GM12878 (cell line): Measurements from ENCODE around the gene HAUS1. TPM values are rescaled to one million over a fixed set of nuclear protein-coding genes. Genes with fewer than 3 reads are reported as not detected.

ENCODE experiments used
- ATAC-seq: fragments of 200-7000 bp; cut with Tn5 transposase; 3 replicates; pipeline ENCODE4 v1.9.1; 2020; ENCODE audit warnings: mild to moderate bottlenecking, moderate library complexity
- BruUV-seq: library from RNA; stranded (reverse); fragments of 400-500 nt; replicated peaks from 2 replicates; lab custom pipeline; 2021; lab: Mats Ljungman, UMichigan
- CTCF ChIA-PET: fragments of 300-600 bp; sonication (Branson Sonifier 250); formaldehyde crosslinking; extraction: SDS; loops from one replicate; lab custom pipeline; 2021; ENCODE audit warnings: inconsistent platforms; lab: Yijun Ruan, JAX
- POLR2A ChIA-PET: fragments of 350-600 bp; formaldehyde crosslinking; extraction: SDS; loops from one replicate; lab custom pipeline; 2021; ENCODE audit warnings: inconsistent platforms; lab: Charles Lee
- RAD21 ChIA-PET: fragments of 300-600 bp; sonication (Branson Sonifier 250); formaldehyde crosslinking; loops from one replicate; lab custom pipeline; 2023; ENCODE audit warnings: antibody characterized with exemption; ENCODE audit not compliant: unreplicated experiment; lab: Charles Lee
- SMC1A ChIA-PET: fragments of 300-600 bp; sonication (Branson Sonifier 250); formaldehyde crosslinking; loops from one replicate; lab custom pipeline; 2023; ENCODE audit not compliant: unreplicated experiment, uncharacterized antibody; lab: Charles Lee
- DNase-seq: peaks from one replicate; pipeline ENCODE4 v3.0.0-alpha.2; 2011; ENCODE audit warnings: low read depth, low spot score
- FAIRE-seq: peaks from 3 replicates; lab custom pipeline; 2011; peaks lifted over from hg19 to GRCh38; lab: Jason Lieb, UNC
- H2AFZ ChIP-seq: 2 replicates; pipeline ENCODE4 v1.6.0; 2011; ENCODE audit warnings: low read depth, low read length, control low read depth; ENCODE audit not compliant: control insufficient read depth
- H3K27ac ChIP-seq: 2 replicates; pipeline ENCODE4 v1.5.1; 2011; ENCODE audit warnings: control low read depth; ENCODE audit not compliant: control insufficient read depth, insufficient read depth
- H3K27me3 ChIP-seq, 2 experiments: replicated peaks in 1 of 2; 2 replicates each; pipeline versions ENCODE4 v1.6.0 to v1.6.1; 2011; ENCODE audit warnings: low read length in 1 of 2; ENCODE audit not compliant: control insufficient read depth in 2 of 2, insufficient read depth in 2 of 2
- H3K36me3 ChIP-seq, 2 experiments: 2 replicates each; pipeline ENCODE4 v1.5.1; 2011; ENCODE audit warnings: low read length in 1 of 2; ENCODE audit not compliant: control insufficient read depth in 2 of 2, insufficient read depth in 2 of 2
- H3K4me1 ChIP-seq: 2 replicates; pipeline ENCODE4 v1.6.1; 2011; ENCODE audit warnings: mild to moderate bottlenecking, low read length, moderate library complexity, mixed read lengths; ENCODE audit not compliant: control insufficient read depth, insufficient read depth
- H3K4me2 ChIP-seq: 2 replicates; pipeline ENCODE4 v1.6.0; 2011; ENCODE audit warnings: control low read depth; ENCODE audit not compliant: control insufficient read depth, insufficient read depth
- H3K4me3 ChIP-seq: fragments of 200-600 bp; sonication (generic); 2 replicates; pipeline ENCODE4 v1.5.1; 2016
- H3K79me2 ChIP-seq: 2 replicates; pipeline ENCODE4 v1.6.0; 2011; ENCODE audit warnings: low read length; ENCODE audit not compliant: control insufficient read depth, insufficient read depth
- H3K9ac ChIP-seq: 2 replicates; pipeline ENCODE4 v1.8.0; 2011; ENCODE audit warnings: low read length, control low read depth, mixed read lengths; ENCODE audit not compliant: control insufficient read depth, insufficient read depth
- H3K9me3 ChIP-seq: replicated peaks from 3 replicates; pipeline ENCODE4 v1.5.1; 2011; ENCODE audit warnings: mild to moderate bottlenecking, low read length; ENCODE audit not compliant: control insufficient read depth, insufficient read depth
- H4K20me1 ChIP-seq: 2 replicates; pipeline ENCODE4 v1.6.0; 2011; ENCODE audit not compliant: control insufficient read depth, insufficient read depth
- EZH2 ChIP-seq: IDR thresholded peaks from 2 replicates; pipeline ENCODE4 v1.6.1; 2012; ENCODE audit warnings: low read depth, mild to moderate bottlenecking, control low read depth, inconsistent platforms, low read length, borderline replicate concordance; ENCODE audit not compliant: control insufficient read depth
- KAT2A ChIP-seq: conservative IDR thresholded peaks from 2 replicates; pipeline ENCODE4 v1.6.1; 2011; ENCODE audit warnings: low read depth, low read length; ENCODE audit not compliant: control insufficient read depth
- MYC ChIP-seq: IDR thresholded peaks from 2 replicates; pipeline ENCODE4 v1.6.1; 2011; ENCODE audit warnings: mild to moderate bottlenecking, low read length, moderate library complexity, inconsistent platforms; ENCODE audit not compliant: insufficient read depth, insufficient replicate concordance, insufficient read length, severe bottlenecking
- NRF1 ChIP-seq: conservative IDR thresholded peaks from 2 replicates; pipeline ENCODE4 v1.6.1; 2011; ENCODE audit warnings: mild to moderate bottlenecking, low read depth, low read length, improper control_type of control experiment
- RAD21 ChIP-seq: IDR thresholded peaks from 2 replicates; pipeline ENCODE4 v1.6.1; 2011; ENCODE audit warnings: mild to moderate bottlenecking, low read depth, low read length, moderate library complexity; ENCODE audit not compliant: insufficient read depth
- RBBP5 ChIP-seq: fragments of 200-600 bp; sonication (generic); conservative IDR thresholded peaks from 2 replicates; pipeline ENCODE4 v1.6.1; 2016
- SMC3 ChIP-seq: IDR thresholded peaks from 2 replicates; pipeline ENCODE4 v1.6.1; 2011; ENCODE audit warnings: low read length, improper control_type of control experiment, borderline replicate concordance
- STAT3 ChIP-seq: IDR thresholded peaks from 2 replicates; pipeline ENCODE4 v1.6.1; 2011; ENCODE audit warnings: low read depth, low read length, improper control_type of control experiment
- WRNIP1 ChIP-seq: IDR thresholded peaks from 2 replicates; pipeline ENCODE4 v1.6.1; 2011; ENCODE audit warnings: low read depth, low read length, improper control_type of control experiment, borderline replicate concordance
- WGBS: methylation state at CpG from one replicate; pipeline ENCODE4 v1.1.6; 2016; ENCODE audit warnings: low lambda C conversion rate; ENCODE audit not compliant: insufficient replicate concordance, insufficient coverage; ENCODE audit errors: missing lambda C conversion rate; 5-methylcytosine and 5-hydroxymethylcytosine counted together
- in situ Hi-C: fragments of 300-500 bp; cut with MboI; formaldehyde crosslinking; loops from 9 replicates; pipeline ENCODE4 v1.14.3; 2018; ENCODE audit warnings: mixed read lengths
- intact Hi-C: fragments of 100-400 bp; cut with micrococcal nuclease; formaldehyde crosslinking; loops from one replicate; pipeline ENCODE4 v1.14.2; 2022; ENCODE audit not compliant: unreplicated experiment
- polyA plus RNA-seq, 11 experiments: library from polyadenylated mRNA; depleted of rRNA in 4 of 11; unstranded in 6 of 11; stranded (reverse) in 5 of 11; fragments of >200 nt; fragmentation: Nextera tagmentation in 4 of 11; fragmentation: Illumina TruSeq in 1 of 11; extraction: Ambion mirVana in 4 of 11; extraction: Trizol in 1 of 11; gene quantifications; 1 replicate in 1 of 11; 2 replicates in 10 of 11; pipeline versions ENCODE4 v1.2.1 to v1.2.3, GENCODE V29; 2011 to 2016; ENCODE audit warnings: inconsistent platforms in 2 of 11, missing spikeins in 2 of 11, low read depth in 1 of 11
- total RNA-seq, 4 experiments: library from RNA; depleted of rRNA in 3 of 4; stranded (reverse); fragments of >200 nt in 3 of 4; fragmentation: Illumina TruSeq in 1 of 4; extraction: Trizol in 1 of 4; gene quantifications; 2 replicates each; pipeline versions ENCODE4 v1.2.1 to v1.2.3, GENCODE V29; 2013 to 2021
- TF ChIP-seq, protein P1 (sequence below), 3 experiments: IDR thresholded peaks in 2 of 3; conservative IDR thresholded peaks in 1 of 3; 2 replicates each; pipeline ENCODE4 v1.5.1; 2011; ENCODE audit warnings: low read depth in 3 of 3, low read length in 3 of 3, mild to moderate bottlenecking in 3 of 3, control low read depth in 2 of 3, moderate library complexity in 2 of 3, inconsistent platforms in 1 of 3, mixed read lengths in 1 of 3; ENCODE audit not compliant: control insufficient read depth in 2 of 3, insufficient read depth in 1 of 3; ENCODE audit errors: extremely low read depth in 1 of 3
- TF ChIP-seq, protein P2 (sequence below): fragments of 450-650 bp; IDR thresholded peaks from 2 replicates; pipeline ENCODE4 v1.6.1; 2017; ENCODE audit warnings: mild to moderate bottlenecking
- TF ChIP-seq, protein P3 (sequence below): IDR thresholded peaks from 2 replicates; pipeline ENCODE4 v1.6.1; 2011; ENCODE audit warnings: low read depth, mild to moderate bottlenecking, low read length, moderate library complexity, borderline replicate concordance; ENCODE audit errors: extremely low read depth

Gene HAUS1
- total and polyA plus RNA-seq, 10 of the 15 experiments (the other 5 are each of a cell fraction or from before 2014, with no cell fraction given), result 41.2 to 182 (median 91.9) TPM

DNA sequence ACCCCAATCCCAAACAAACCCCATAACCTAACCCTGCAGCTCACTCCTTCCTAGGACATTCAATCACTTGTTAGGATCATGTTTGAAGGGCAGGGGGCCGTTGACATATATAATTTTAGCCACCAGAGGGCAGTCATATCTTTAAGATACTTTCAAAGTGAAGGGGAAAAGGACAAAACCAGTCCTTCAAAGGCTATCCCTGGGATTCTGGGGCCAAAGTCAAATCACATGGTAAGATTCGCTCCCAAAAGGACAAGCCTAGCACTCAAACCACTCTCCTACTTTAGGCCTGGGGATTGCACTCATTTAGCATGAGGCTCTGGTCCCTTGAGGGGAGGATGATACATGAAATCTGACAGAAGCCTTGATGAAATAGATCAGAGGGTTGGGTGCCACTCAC lies 44.6 kb downstream of the HAUS1 start:
- H3K36me3 ChIP-seq, result no peaks in the 10 kb centered on the region
- POLR2A ChIA-PET, result no interaction called here
- 0% methylated on average over 2 of the region's 2 CpGs for WGBS
- no peak overlapping the region for H3K9ac ChIP-seq
- DNase-seq, result no peak
- H3K27ac ChIP-seq, result no peak overlapping the region
- H3K4me1 ChIP-seq, result no peaks in the 10 kb centered on the region
- RAD21 ChIA-PET, result interaction anchor here (0.7 to 2.1 kb wide), 5 partner anchors 20 to 509 kb away, joined by 3 to 8 read pairs (median 4); no protein-coding TSS in a partner anchor
- intact Hi-C loops, result loop anchor here (1.0 to 2.0 kb wide), 3 partner anchors 132 to 509 kb away; no protein-coding TSS in a partner anchor
- no peak overlapping the region for H2AFZ ChIP-seq
- H4K20me1 ChIP-seq, result no peaks in the 10 kb centered on the region
- no peaks in the 10 kb centered on the region for H3K9me3 ChIP-seq
- H3K79me2 ChIP-seq, result no peaks in the 10 kb centered on the region
- no peaks in the 10 kb centered on the region for H3K27me3 ChIP-seq
- BruUV-seq, result no TSS peak
- H3K4me3 ChIP-seq, result no peak overlapping the region
- ATAC-seq, result peak; percentile 88
- H3K4me2 ChIP-seq, result no peak overlapping the region
- SMC1A ChIA-PET, result interaction anchor here (1.0 to 2.1 kb wide), 4 partner anchors 24 to 509 kb away, joined by 3 to 10 read pairs (median 4); a partner anchor contains a TSS
- CTCF ChIA-PET, result interaction anchor here (0.7 to 7.4 kb wide), 19 partner anchors 8 to 512 kb away, joined by 3 to 72 read pairs (median 5); partner anchors contain the start of gene LOXHD1
- FAIRE-seq, result peak; percentile 77
- TF ChIP-seq NRF1 (no peak), RAD21 (peak; percentile 70), WRNIP1 (no peak), STAT3 (no peak), RBBP5 (no peak), MYC (no peak), EZH2 (no peak), KAT2A (no peak), SMC3 (peak; percentile 73; the same call in 1 of the 2 replicates)
- TF ChIP-seq, protein P1, sequence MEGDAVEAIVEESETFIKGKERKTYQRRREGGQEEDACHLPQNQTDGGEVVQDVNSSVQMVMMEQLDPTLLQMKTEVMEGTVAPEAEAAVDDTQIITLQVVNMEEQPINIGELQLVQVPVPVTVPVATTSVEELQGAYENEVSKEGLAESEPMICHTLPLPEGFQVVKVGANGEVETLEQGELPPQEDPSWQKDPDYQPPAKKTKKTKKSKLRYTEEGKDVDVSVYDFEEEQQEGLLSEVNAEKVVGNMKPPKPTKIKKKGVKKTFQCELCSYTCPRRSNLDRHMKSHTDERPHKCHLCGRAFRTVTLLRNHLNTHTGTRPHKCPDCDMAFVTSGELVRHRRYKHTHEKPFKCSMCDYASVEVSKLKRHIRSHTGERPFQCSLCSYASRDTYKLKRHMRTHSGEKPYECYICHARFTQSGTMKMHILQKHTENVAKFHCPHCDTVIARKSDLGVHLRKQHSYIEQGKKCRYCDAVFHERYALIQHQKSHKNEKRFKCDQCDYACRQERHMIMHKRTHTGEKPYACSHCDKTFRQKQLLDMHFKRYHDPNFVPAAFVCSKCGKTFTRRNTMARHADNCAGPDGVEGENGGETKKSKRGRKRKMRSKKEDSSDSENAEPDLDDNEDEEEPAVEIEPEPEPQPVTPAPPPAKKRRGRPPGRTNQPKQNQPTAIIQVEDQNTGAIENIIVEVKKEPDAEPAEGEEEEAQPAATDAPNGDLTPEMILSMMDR (IDR thresholded peaks at IDR 0.05 in 2 of 3, conservative IDR thresholded peaks at IDR 0.05 in 1 of 3; ENCODE audit: control insufficient read depth in 2 of 3, extremely low read depth in 1 of 3, insufficient read depth in 1 of 3, low read depth in 3 of 3, low read length in 3 of 3), result peak; percentile 48 to 74 (median 67)
- TF ChIP-seq, protein P2, sequence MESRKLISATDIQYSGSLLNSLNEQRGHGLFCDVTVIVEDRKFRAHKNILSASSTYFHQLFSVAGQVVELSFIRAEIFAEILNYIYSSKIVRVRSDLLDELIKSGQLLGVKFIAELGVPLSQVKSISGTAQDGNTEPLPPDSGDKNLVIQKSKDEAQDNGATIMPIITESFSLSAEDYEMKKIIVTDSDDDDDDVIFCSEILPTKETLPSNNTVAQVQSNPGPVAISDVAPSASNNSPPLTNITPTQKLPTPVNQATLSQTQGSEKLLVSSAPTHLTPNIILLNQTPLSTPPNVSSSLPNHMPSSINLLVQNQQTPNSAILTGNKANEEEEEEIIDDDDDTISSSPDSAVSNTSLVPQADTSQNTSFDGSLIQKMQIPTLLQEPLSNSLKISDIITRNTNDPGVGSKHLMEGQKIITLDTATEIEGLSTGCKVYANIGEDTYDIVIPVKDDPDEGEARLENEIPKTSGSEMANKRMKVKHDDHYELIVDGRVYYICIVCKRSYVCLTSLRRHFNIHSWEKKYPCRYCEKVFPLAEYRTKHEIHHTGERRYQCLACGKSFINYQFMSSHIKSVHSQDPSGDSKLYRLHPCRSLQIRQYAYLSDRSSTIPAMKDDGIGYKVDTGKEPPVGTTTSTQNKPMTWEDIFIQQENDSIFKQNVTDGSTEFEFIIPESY, result no peak
- TF ChIP-seq, protein P3, sequence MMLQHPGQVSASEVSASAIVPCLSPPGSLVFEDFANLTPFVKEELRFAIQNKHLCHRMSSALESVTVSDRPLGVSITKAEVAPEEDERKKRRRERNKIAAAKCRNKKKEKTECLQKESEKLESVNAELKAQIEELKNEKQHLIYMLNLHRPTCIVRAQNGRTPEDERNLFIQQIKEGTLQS, result no peak
- in situ Hi-C loops, result loop anchor here (5.0 to 10.0 kb wide), 2 partner anchors 336 to 508 kb away; partner anchors contain the start of gene LOXHD1
